22Rv1 (cell line): ENCODE measurements around the gene ARHGAP31.
"Not testable (repeated sequence)": the region's sequence is repeated elsewhere in the genome, so short reads cannot be mapped to it uniquely, and the experiment has no call there.

Experiments
- H3K27ac ChIP-seq: fragments of 450-650 bp; 2 replicates; pipeline ENCODE4 v1.5.1; 2017
- ZFX ChIP-seq: fragments of 450-650 bp; IDR thresholded peaks from 2 replicates; pipeline ENCODE4 v1.6.1; 2017; ENCODE audit warnings: antibody characterized with exemption, borderline replicate concordance
- TF ChIP-seq, protein P1 (sequence below): fragments of 450-650 bp; IDR thresholded peaks from 2 replicates; pipeline ENCODE4 v1.5.1; 2017; ENCODE audit warnings: mild to moderate bottlenecking

ARHGAP31 gene

DNA sequence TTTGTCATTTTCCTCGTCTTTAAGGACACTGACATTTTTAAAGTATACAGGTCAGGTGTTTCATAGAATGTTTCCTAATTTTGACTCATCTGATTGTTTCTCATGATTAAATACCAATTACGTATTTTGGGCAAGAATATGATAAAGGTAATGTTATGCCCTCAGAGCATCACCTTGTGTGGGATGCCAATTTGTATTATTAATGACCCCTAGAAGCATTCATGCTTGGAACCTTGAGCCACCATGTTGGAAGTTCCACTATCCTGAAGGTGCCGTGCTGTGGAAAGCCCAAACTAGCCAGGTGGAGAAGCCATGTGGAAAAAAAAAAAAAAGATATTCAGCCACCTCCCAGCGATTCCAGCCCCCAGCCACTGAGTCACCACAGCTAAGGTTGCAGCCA lies 34.4 kb upstream of the ARHGAP31 start:
- TF ChIP-seq ZFX: no peak
- TF ChIP-seq, protein P1, sequence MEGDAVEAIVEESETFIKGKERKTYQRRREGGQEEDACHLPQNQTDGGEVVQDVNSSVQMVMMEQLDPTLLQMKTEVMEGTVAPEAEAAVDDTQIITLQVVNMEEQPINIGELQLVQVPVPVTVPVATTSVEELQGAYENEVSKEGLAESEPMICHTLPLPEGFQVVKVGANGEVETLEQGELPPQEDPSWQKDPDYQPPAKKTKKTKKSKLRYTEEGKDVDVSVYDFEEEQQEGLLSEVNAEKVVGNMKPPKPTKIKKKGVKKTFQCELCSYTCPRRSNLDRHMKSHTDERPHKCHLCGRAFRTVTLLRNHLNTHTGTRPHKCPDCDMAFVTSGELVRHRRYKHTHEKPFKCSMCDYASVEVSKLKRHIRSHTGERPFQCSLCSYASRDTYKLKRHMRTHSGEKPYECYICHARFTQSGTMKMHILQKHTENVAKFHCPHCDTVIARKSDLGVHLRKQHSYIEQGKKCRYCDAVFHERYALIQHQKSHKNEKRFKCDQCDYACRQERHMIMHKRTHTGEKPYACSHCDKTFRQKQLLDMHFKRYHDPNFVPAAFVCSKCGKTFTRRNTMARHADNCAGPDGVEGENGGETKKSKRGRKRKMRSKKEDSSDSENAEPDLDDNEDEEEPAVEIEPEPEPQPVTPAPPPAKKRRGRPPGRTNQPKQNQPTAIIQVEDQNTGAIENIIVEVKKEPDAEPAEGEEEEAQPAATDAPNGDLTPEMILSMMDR: no peak
- H3K27ac ChIP-seq: no peak overlapping the region

- no peak overlapping the region for H3K27ac ChIP-seq
- no peak for TF ChIP-seq ZFX
- TF ChIP-seq, protein P1: no peak
Measured at GRCh38 chr3:119261055-119261454, 33.1 kb upstream of the ARHGAP31 start.

DNA sequence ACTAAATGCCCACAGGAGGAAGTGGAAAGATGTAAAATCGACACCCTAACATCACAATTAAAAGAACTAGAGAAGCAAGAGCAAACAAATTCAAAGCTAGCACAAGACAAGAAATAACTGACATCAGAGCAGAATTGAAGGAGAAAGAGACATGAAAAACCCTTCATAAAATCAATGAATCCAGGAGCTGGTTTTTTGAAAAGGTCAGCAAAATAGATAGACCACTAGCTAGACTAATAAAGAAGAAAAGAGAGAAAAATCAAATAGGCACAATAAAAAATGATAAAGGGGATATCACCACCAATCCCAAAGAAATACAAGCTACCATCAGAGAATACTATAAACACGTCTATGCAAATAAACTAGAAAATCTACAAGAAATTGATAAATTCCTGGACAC lies 24.0 kb upstream of the ARHGAP31 start:
- not testable (repeated sequence) for H3K27ac ChIP-seq

- H3K27ac ChIP-seq: no peak overlapping the region
- no peak for TF ChIP-seq ZFX
- TF ChIP-seq, protein P1: no peak
Measured at GRCh38 chr3:119276680-119277079, 17.5 kb upstream of the ARHGAP31 start.

- H3K27ac ChIP-seq: no peak overlapping the region
- TF ChIP-seq, protein P1: no peak
- TF ChIP-seq ZFX: no peak
Measured at GRCh38 chr3:119279101-119279554, 15.1 kb upstream of the ARHGAP31 start.

GRCh38 chr3:119279584-119280243 lies 14.5 kb upstream of the ARHGAP31 start:
- H3K27ac ChIP-seq: no peak overlapping the region
- no peak for TF ChIP-seq ZFX
- TF ChIP-seq, protein P1: no peak

- TF ChIP-seq, protein P1: no peak
- no peak for TF ChIP-seq ZFX
- no peak overlapping the region for H3K27ac ChIP-seq
Measured at GRCh38 chr3:119288669-119289403, 5.3 kb upstream of the ARHGAP31 start.
